ENCODE measurements around the gene SMYD3. TPM values are rescaled to one million over a fixed set of nuclear protein-coding genes. Genes with fewer than 3 reads are reported as not detected.

Gene SMYD3
- polyA plus RNA-seq, 1 donor from 2014 or later: 48.6 TPM

DNA sequence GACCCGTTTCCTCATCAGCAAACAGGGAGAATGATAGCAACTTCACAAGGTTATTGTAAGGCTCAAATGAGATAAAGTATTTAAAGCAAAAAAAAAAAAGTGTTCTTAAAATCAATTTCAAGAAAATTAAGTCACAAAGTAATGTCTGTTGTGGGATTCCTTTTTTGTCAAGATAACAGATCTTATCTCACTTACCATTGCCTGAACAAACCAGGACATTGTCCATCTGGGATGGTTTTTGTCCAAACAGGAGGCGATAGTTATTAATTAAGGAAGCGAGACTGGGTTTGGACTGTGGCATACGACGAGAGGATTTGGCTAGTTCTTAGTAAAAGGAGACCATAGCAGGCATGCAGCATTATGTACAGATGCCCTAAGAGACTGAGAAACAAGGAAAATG, 458.4 kb downstream of the SMYD3 start:
- H3K4me2 ChIP-seq (ENCODE audit: low read length): no peak overlapping the region
- H3K9me2 ChIP-seq (ENCODE audit: insufficient read depth, low read length): no peaks in the 10 kb centered on the region
- H3F3A ChIP-seq (ENCODE audit: insufficient read depth, low read length, poor library complexity, severe bottlenecking): no peaks in the 10 kb centered on the region
- TF ChIP-seq EP300 (conservative IDR thresholded peaks at IDR 0.05; ENCODE audit: poor library complexity, severe bottlenecking): no peak
- TF ChIP-seq RAD21 (conservative IDR thresholded peaks at IDR 0.05): no peak
- TF ChIP-seq, protein P1, sequence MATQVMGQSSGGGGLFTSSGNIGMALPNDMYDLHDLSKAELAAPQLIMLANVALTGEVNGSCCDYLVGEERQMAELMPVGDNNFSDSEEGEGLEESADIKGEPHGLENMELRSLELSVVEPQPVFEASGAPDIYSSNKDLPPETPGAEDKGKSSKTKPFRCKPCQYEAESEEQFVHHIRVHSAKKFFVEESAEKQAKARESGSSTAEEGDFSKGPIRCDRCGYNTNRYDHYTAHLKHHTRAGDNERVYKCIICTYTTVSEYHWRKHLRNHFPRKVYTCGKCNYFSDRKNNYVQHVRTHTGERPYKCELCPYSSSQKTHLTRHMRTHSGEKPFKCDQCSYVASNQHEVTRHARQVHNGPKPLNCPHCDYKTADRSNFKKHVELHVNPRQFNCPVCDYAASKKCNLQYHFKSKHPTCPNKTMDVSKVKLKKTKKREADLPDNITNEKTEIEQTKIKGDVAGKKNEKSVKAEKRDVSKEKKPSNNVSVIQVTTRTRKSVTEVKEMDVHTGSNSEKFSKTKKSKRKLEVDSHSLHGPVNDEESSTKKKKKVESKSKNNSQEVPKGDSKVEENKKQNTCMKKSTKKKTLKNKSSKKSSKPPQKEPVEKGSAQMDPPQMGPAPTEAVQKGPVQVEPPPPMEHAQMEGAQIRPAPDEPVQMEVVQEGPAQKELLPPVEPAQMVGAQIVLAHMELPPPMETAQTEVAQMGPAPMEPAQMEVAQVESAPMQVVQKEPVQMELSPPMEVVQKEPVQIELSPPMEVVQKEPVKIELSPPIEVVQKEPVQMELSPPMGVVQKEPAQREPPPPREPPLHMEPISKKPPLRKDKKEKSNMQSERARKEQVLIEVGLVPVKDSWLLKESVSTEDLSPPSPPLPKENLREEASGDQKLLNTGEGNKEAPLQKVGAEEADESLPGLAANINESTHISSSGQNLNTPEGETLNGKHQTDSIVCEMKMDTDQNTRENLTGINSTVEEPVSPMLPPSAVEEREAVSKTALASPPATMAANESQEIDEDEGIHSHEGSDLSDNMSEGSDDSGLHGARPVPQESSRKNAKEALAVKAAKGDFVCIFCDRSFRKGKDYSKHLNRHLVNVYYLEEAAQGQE (IDR thresholded peaks at IDR 0.05; ENCODE audit: borderline replicate concordance): no peak
- TF ChIP-seq MXI1 (conservative IDR thresholded peaks at IDR 0.05; ENCODE audit: poor library complexity, severe bottlenecking): no peak
- TF ChIP-seq SMC3 (conservative IDR thresholded peaks at IDR 0.05; ENCODE audit: poor library complexity): no peak
- TF ChIP-seq, protein P2, sequence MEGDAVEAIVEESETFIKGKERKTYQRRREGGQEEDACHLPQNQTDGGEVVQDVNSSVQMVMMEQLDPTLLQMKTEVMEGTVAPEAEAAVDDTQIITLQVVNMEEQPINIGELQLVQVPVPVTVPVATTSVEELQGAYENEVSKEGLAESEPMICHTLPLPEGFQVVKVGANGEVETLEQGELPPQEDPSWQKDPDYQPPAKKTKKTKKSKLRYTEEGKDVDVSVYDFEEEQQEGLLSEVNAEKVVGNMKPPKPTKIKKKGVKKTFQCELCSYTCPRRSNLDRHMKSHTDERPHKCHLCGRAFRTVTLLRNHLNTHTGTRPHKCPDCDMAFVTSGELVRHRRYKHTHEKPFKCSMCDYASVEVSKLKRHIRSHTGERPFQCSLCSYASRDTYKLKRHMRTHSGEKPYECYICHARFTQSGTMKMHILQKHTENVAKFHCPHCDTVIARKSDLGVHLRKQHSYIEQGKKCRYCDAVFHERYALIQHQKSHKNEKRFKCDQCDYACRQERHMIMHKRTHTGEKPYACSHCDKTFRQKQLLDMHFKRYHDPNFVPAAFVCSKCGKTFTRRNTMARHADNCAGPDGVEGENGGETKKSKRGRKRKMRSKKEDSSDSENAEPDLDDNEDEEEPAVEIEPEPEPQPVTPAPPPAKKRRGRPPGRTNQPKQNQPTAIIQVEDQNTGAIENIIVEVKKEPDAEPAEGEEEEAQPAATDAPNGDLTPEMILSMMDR (IDR thresholded peaks at IDR 0.05; ENCODE audit: poor library complexity, severe bottlenecking): no peak
- H4K20me1 ChIP-seq (ENCODE audit: insufficient read depth): no peaks in the 10 kb centered on the region
- H3K79me2 ChIP-seq (replicated peaks; ENCODE audit: insufficient read depth, low read length): no peaks in the 10 kb centered on the region
- H3K9ac ChIP-seq (ENCODE audit: low read length): no peak overlapping the region
- H3K36me3 ChIP-seq (ENCODE audit: insufficient read depth, low read length): no peaks in the 10 kb centered on the region
- no peak overlapping the region for H3K4me3 ChIP-seq (ENCODE audit: low read length)
- H3K9me3 ChIP-seq (ENCODE audit: low read length): no peaks in the 10 kb centered on the region
- no peaks in the 10 kb centered on the region for H3K27me3 ChIP-seq (ENCODE audit: insufficient read depth, low read depth, low read length)
- no peak overlapping the region for H3K27ac ChIP-seq (ENCODE audit: low read length)
- H2AFZ ChIP-seq (ENCODE audit: low read depth, low read length): no peak overlapping the region

DNA sequence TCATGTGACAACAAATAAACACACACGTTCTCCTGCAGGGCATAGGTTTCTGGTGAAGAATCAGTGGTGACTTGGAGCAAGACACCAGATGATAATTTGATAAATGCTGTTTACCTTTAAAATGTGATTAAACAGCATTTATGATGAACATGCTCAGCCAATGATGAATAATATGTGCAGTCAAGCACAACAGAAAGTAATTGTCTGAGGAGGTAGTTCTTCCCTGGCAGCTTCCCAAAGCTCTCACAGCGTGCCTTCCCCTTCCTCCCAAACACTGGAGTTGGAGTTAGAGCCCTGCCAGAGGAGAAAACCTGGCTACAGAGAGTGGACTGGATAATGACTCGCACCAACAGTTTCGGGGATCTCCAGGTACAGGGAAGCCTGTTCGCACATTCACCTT, 463.5 kb downstream of the SMYD3 start:
- Histone ChIP-seq H3K4me3 (ENCODE audit: low read length) (no peak overlapping the region), H3F3A (ENCODE audit: insufficient read depth, low read length, poor library complexity, severe bottlenecking) (no peaks in the 10 kb centered on the region), H4K20me1 (ENCODE audit: insufficient read depth) (no peaks in the 10 kb centered on the region), H3K9me2 (ENCODE audit: insufficient read depth, low read length) (no peaks in the 10 kb centered on the region), H3K9ac (ENCODE audit: low read length) (no peak overlapping the region), H3K9me3 (ENCODE audit: low read length) (no peaks in the 10 kb centered on the region), H2AFZ (ENCODE audit: low read depth, low read length) (no peak overlapping the region), H3K79me2 (replicated peaks; ENCODE audit: insufficient read depth, low read length) (no peaks in the 10 kb centered on the region), H3K36me3 (ENCODE audit: insufficient read depth, low read length) (no peaks in the 10 kb centered on the region), H3K4me2 (ENCODE audit: low read length) (no peak overlapping the region), H3K27me3 (ENCODE audit: insufficient read depth, low read depth, low read length) (no peaks in the 10 kb centered on the region), H3K27ac (ENCODE audit: low read length) (no peak overlapping the region)
- TF ChIP-seq EZH2 (IDR thresholded peaks at IDR 0.05; ENCODE audit: borderline replicate concordance, insufficient read depth, low read length, poor library complexity, severe bottlenecking): no peak

GRCh38 chr1:246041360-246041759, 465.7 kb downstream of the SMYD3 start:
- H3K9ac ChIP-seq (ENCODE audit: low read length): no peak overlapping the region
- H3K27me3 ChIP-seq (ENCODE audit: insufficient read depth, low read depth, low read length): no peaks in the 10 kb centered on the region
- H3K36me3 ChIP-seq (ENCODE audit: insufficient read depth, low read length): no peaks in the 10 kb centered on the region
- H3K4me2 ChIP-seq (ENCODE audit: low read length): no peak overlapping the region
- no peak for TF ChIP-seq MXI1 (conservative IDR thresholded peaks at IDR 0.05; ENCODE audit: poor library complexity, severe bottlenecking)
- TF ChIP-seq, protein P1 (IDR thresholded peaks at IDR 0.05; ENCODE audit: borderline replicate concordance): no peak
- TF ChIP-seq EZH2 (IDR thresholded peaks at IDR 0.05; ENCODE audit: borderline replicate concordance, insufficient read depth, low read length, poor library complexity, severe bottlenecking): no peak
- TF ChIP-seq POLR2AphosphoS5 (IDR thresholded peaks at IDR 0.05): no peak
- TF ChIP-seq EP300 (conservative IDR thresholded peaks at IDR 0.05; ENCODE audit: poor library complexity, severe bottlenecking): no peak
- TF ChIP-seq, protein P2 (IDR thresholded peaks at IDR 0.05; ENCODE audit: poor library complexity, severe bottlenecking): no peak
- no peak for TF ChIP-seq TAF1 (IDR thresholded peaks at IDR 0.05; ENCODE audit: low read depth)
- TF ChIP-seq SMC3 (conservative IDR thresholded peaks at IDR 0.05; ENCODE audit: poor library complexity): no peak
- no peak for TF ChIP-seq RAD21 (conservative IDR thresholded peaks at IDR 0.05)
- no peaks in the 10 kb centered on the region for H3K9me2 ChIP-seq (ENCODE audit: insufficient read depth, low read length)
- no peak overlapping the region for H3K4me3 ChIP-seq (ENCODE audit: low read length)
- no peaks in the 10 kb centered on the region for H3K9me3 ChIP-seq (ENCODE audit: low read length)
- no peak overlapping the region for H2AFZ ChIP-seq (ENCODE audit: low read depth, low read length)
- H3K79me2 ChIP-seq (replicated peaks; ENCODE audit: insufficient read depth, low read length): no peaks in the 10 kb centered on the region
- no peaks in the 10 kb centered on the region for H4K20me1 ChIP-seq (ENCODE audit: insufficient read depth)
- H3K27ac ChIP-seq (ENCODE audit: low read length): no peak overlapping the region
- no peaks in the 10 kb centered on the region for H3F3A ChIP-seq (ENCODE audit: insufficient read depth, low read length, poor library complexity, severe bottlenecking)

Measured in neural cell (in vitro differentiated cells).